HK-2 (cell line): ENCODE results near the gene CH25H.
"Not testable (repeated sequence)": the region's sequence is repeated elsewhere in the genome, so short reads cannot be mapped to it uniquely, and the experiment has no call there.

Source experiments
- DNase-seq: peaks from one replicate; pipeline ENCODE4 v3.0.0-alpha.2; 2018; ENCODE audit not compliant: unreplicated experiment

CH25H gene

DNA sequence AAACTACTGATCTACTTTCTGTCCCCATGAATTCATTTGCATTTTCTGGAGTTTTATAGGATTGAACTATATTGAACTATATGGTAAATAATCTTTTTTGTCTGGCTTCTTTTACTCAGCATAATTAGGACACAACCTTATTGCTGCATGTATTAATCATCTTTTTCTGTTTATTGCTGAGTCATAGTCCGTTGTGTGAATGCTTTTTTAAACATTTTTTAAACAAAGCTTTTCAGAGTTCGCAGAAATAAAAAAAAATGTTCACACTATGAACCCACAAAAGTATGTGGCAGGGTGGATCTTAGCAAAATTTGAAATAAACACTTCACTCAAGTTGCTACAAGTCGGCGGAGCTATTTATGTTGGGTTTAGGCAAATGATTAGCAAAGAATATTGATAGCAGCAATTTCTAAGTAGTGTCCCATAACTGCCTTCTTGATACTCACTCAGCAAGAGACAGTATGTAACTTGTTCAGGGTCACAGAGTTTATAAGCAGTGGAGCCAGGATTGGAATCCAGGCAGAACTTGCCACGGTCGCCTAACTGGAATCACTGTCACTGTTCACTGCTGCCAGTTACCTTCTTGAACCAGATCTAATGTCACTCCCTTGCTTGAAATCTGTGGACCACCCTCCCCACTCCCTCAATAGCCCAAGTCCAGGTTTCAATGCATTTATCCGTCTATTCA lies 5.6 kb downstream of the CH25H start:
- no peak for DNase-seq

DNA sequence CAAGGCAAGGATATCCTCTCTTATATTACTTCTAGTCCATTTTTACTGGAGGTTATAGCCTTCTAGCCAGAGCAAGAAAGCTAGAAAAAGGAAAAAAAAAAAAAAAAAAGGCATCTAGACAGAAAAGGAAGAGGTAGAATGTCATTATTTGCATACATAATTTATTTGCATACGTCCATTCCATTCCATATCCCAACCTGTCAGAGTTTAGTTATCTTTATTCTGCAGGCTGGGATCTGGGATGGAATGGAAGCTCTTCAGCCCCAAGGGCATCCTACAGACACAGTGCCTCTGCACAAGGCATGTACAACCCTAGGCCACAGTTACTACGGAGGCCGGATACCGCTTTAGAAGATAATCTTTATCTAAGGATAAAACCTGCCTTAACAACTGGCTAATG lies 9.6 kb downstream of the CH25H start:
- DNase-seq, result no peak

DNA sequence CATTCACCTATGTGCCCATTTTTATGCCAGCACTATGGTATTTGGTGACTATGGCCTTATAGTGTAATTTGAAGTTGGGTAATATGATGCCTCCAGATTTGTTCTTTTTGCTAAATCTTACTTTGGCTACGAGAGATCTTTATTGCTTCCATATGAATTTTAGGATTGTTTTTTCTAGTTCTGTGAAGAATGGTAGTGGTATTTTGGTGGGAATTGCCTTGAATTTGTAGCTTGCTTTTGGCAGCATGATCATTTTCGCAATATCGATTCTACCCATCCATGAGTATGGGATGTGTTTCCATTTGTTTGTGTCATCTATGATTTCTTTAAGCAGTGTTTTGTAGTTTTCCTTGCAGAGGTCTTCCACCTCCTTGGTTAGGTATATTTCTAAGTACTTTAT lies 15.8 kb downstream of the CH25H start:
- DNase-seq, result not testable (repeated sequence)

DNA sequence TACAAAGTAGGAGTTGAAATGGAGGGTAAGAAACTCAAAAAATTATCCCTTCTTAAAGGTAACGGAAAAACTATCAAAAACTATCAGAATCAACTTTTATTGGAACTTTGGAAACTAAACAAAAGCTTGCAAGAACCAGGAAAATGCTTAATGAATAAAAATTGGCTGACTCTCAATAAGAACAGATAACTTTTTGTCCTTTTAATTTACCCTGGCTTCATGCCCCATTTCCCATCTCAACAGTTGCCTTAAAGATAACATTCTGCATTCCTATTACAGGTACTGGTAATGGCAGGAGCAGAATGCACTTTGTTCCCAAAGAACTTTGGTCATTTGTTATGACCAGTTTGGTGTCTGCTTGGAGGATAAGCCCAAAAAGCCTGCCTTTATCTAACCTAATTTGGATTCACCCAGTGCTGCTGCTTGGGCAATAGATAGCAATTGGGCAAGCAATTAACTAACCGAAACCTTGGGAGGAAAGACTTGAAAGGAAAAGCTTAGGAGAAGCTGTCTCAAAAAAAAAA lies 17.8 kb downstream of the CH25H start:
- DNase-seq, result no peak

DNA sequence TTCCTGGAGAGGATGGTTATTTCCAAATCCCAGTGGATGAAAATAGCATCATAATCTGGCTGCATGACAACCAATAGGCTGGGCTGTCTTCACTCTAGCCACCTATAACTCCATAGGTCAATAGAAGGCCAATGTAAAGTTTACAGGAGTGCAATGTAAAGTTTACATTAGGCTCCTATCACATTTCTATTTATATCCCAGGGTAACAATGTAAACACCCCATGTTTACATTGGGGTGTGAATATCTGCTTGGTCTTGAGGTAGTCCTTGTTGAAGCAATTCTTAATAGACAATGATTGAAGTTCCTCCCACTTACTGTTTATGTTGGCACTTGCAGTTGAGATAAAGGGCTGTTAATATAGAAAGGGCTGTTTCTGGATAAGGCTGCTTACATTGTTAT lies 21.5 kb downstream of the CH25H start:
- DNase-seq, result no peak

DNA sequence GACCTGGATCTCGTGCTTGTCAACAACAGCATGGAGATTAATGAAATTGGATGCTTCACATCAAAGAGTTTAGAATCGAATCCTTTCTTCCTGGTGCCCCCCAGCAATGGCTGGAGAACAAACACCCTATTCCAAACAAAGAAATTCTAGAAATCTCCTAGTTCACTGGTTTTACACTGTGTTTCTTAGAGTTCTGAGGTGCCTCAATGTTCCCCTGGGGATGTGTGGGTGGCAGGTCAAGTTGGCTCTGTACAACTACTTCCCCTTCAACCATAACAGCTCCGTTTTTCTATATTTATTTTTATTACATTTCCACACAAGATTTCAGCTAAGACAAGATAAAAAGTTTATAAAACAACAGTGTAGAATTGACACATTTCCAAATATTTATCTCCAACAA lies 22.5 kb downstream of the CH25H start:
- DNase-seq, result no peak

DNA sequence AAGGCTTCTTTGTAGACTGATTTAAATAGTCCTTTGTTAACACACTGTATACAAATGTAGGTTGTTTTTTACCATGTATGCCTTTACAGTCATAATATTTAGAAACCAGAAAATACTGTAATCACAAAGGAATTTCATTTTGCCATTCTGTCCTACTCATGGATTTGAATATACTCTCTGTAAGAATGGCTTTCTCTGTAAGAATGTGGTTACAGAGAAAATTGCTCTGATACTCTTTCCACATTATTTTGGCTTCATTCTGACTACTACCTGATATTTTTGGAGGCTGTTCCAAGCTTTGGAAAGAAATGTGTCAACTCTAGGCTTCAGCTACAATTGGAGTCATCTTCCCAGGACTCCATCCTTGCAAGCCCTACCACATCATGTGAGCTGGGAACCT lies 23.5 kb downstream of the CH25H start:
- no peak for DNase-seq

DNA sequence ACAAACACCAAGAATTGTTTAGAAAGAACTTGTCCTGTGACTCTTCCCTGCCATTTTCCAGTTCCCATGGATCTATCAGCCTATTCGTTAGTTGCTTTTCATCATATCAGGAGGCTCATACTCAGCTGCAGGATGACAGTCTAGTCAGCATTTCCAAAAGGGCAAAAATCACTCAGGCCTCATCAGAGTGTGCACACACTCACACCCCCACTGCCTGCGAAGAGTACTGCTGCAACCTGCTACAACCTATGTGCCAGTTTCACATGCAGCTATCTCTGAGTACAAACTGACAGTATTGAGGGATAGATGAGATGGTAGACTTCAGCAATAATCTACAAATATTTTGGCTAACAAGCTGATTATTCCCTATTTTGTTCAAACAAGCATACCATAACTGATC lies 24.2 kb downstream of the CH25H start:
- no peak for DNase-seq

DNA sequence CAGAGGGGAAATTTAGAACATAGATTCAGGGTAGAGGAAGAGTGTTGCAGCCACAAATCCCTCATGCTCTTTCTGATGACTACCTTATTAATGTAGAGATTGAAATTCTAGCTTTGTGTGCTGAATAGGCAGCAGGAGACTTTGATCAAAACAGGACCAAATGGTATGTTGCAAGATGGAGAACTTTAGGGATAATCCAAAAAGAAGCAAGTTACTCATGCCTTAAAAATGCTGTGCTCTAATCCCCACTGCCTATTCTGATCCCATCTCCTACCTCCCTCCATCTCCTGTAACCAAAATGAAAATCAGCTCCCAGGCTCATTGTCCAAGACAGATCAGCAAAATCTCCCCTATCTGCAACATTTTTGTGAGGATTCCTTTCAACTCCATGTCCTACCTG lies 31.3 kb downstream of the CH25H start:
- DNase-seq, result no peak

DNA sequence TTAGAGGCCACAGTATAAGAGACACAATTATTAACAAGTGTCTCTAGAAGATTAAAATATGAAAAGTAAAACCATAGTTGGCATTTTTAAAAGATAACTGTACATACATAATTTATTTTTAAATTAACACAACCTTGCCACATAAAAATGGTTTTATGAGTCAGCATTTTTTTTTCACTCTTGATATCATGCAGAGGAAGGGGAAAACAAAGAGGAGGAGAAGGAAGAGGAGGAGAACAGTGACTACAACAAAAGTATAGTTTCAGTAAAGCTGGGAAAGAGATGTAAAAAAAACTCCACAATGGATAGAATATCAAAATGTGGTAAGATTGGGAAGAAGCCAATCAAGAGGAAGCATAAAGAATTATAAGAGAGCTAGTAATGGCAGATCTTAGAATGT lies 34.0 kb downstream of the CH25H start:
- DNase-seq, result no peak

DNA sequence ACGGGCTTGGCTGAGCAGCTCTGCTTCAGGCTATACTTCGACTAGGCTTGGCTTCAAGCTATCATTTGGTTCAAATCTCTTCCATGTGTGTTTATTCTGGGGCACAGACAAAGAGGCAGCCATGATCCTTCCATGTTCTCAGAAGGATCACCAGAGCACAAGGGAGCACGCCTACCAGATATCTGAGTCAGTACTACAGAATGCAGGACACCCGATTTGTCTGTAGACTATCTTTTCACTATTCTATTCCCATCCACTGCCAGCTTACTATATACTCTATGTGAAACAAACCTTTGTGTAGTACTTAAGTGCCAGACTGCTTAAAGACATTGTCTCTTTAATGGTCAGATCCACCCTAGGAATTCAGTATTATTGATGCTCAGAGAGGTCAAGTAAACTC lies 35.1 kb downstream of the CH25H start:
- DNase-seq, result no peak

DNA sequence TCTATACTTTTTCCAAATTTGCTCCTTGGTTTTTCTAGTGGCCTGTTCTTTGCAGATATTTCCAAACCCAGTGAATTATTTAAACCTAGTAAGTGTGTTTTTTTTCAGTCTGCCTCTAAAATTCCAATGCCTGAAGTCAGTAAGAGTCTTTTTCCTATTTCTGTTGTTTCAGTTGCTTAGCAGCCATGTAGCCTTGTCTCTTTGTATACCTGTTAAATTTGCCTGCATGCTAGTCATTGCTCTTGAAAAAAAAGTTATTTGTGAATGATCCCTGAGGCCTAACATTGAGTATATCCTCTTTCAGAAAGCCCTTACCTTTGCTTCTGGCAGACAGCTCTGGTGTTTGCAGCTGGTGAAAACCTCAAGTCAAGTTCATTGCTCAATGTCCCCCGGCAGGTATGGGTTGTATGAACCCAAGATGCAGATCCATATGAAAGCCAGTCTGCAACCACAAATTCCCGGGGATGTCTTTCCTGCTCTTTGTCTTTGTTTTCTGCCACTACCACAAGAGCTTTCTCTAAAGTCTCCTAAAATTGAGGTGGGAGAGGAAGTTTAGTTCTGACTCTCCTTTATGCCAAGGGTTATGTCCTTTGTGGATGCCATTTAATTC lies 35.7 kb downstream of the CH25H start:
- no peak for DNase-seq

DNA sequence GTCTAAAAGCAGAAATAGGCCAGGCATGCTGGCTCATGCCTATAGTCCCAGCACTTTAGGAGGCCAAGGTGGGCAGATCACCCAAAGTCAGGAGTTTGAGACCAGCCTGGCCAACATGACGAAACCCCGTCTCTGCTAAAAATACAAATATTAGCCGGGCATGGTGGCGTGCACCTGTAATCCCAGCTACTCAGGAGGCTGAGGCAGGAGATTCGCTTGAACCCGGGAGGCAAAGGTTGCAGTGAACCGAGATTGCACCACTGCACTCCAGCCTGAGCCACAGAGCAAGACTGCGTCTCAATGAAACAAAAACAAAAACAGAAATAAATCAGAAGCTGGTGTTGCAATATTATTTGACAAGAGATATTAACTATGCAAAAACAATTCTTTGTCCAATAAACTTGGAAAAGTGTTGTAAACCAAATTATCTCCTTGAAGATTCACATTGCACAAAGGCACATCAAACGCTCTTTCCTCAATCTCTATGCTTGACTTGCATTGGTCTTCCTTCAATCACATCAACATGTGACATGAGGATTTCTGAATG lies 38.7 kb downstream of the CH25H start:
- DNase-seq, result not testable (repeated sequence)

DNA sequence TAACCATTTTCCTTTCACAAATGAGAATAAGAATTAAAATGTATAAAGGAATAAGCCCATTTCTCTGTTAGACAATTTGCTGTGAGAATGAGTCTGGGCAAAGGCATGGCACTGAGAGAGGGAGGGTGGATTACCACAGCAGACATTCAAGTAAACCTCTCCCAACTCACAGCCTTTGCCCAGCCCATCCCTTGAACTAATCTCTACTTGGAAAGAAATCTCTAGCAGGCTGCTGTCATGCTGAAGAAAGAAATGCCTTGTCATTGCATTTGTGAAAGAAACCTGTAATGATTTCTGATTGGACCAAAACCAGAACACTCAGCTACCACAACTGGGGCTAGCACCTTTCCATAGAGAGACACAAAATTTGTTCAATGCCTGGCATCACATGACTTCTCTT lies 39.2 kb downstream of the CH25H start:
- no peak for DNase-seq

DNA sequence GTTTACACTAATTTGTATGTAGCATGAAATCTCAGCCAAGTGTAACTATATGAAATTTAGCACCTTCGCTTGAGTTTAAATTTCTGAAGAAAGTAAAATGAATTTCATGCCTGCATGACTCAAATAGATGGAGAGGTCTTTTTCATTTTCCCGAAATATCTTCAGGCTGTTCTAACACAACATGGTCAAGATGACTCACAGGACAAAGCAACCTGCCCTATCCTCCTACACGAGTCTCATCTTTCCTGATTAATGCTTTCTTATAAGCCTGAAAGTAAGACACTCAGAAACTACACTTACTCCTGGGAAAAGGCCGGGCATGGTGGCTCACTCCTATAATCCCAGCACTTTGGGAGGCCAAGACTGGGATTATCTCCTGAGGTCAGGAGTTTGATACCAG lies 41.2 kb downstream of the CH25H start:
- no peak for DNase-seq

DNA sequence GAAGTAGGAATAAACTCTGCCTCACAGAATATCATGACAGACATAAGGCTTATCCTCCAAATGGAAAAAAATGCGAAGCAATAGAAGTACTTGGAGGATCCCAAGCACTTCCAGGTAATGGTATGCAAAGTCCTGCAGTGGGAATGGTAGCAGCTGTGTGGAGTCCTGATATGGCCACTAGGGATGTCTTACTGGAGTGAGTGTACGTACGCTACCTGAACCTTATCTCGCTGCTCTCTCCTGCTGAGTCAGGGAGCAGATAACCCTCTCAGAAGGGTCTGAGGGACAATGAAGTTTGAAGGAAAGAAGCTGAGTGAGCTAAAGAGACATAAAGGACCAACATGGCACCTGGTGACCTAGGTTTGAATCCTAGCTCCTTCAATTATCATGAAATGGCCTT lies 42.2 kb downstream of the CH25H start:
- no peak for DNase-seq

DNA sequence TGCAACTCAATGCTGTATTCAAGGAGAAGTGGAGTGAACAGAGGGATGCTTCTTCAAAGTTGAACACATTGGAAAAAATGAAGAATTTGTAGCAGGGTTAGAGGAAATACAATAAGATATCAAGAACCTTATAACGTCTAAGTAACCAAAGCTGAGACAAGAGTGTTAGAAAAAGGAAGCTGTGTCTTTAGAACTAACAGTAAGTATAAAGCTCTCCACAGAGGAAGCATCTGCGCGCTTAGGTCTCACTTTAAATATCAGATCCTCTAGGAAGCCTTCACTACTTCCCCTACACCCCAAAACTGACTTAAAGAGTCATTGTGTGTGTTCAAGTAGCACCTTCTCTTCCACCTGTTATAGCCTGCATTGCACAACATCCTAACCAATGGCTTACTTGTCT lies 43.0 kb downstream of the CH25H start:
- no peak for DNase-seq

DNA sequence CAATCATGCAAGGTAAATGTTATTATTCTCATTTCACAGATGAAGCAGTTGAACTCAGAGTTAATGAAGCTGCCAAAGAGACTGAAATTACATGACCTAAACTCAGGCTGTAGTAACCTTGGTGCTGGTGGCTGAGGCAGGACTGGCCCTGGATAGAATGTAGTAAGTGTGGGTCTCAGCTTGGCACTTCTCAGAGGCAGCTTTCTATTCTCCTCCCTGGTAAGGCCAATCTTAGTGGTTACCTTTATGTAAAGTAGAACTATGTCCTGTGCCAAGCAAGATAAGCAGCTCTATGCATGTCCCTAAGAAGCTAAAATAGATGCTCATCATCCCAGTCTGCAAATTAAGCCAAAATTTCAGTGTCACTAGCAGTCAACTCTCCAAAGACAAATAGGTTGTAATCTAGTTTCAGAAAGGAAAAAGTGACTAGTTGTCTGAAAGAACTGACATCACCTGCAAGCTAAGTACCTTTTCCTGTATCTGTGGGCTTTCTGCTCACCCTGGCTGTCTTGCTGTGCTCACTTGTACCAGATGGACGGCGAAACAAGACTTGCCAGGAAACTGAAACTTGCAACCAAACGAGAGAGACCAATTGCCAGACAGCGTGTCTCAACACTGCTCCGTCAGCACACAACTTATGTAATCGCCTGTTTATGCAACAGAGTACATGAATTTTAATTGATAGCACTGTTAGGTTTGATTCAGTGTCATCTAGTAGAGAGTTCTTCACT lies 43.7 kb downstream of the CH25H start:
- no peak for DNase-seq

DNA sequence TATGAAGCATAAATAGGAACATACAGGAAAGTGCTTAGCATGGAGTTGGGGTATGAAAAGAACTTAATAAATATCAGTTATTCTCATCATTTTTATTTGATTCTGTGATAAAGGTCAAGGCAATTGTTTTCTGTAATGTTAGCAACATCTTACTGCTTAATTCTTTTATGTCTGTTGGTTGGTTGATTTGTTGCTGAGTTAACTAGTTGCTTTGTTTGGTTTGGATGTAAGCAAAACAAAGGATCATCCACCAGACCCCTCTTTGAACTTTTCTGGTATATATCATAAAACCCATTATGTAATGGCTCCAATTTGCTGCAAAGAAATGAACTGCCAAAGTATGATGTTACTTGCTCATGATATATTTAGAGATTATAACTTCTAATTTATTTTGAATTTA lies 44.5 kb downstream of the CH25H start:
- no peak for DNase-seq

DNA sequence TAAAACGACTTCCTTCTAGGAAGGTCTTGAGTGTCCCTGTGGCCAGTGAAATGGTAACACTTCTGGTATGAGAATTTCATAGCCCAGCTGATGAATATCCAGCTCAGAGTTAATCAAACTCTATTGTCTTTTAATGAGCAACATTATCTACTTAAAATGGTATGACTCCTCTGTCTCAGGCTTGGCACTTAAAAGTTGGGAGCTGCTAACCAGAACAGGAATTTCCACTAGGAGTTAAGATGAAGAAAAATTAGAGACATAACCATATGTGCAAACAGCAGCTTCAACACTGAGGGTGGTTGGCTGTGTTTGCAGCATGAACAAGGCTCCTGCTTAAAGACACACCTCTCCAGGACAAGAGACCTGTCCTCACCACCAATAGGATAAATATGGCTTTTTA lies 46.8 kb downstream of the CH25H start:
- no peak for DNase-seq

DNA sequence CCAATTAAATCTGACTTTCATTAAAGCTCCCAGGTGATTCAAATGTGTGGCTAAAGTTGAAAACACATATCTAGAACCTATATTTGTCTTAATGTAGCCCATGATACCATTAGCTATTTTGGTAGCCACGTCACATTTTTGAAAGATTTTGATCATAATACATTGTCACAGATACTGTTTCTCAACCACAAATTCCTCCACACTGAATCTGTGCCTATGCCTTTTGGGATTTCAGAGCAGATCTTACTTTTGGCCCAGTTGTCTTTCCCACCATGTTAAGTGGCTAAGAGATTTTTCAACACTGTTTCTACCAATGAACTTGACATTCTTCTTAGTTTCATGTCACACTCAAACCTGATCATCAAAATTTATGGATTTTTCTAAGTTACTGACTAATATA lies 47.4 kb downstream of the CH25H start:
- no peak for DNase-seq

DNA sequence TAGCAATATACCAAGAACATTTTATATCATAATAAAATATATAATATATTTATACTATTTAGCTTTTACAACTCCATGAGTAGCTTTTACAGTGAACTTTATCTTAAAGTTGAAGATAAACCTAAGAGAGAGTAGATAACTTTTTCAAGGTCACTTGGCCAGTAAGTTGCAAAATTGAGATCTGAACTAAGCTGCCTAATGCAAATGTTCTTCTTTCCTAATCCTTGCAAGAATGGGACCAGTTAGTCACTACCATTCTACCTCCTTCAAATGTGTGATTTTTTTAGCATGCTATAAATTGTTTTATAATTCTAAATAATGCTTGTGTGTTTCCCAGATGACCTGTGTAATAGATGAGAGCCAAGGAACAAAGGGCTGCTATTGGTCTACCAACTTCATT lies 47.8 kb downstream of the CH25H start:
- DNase-seq, result no peak

DNA sequence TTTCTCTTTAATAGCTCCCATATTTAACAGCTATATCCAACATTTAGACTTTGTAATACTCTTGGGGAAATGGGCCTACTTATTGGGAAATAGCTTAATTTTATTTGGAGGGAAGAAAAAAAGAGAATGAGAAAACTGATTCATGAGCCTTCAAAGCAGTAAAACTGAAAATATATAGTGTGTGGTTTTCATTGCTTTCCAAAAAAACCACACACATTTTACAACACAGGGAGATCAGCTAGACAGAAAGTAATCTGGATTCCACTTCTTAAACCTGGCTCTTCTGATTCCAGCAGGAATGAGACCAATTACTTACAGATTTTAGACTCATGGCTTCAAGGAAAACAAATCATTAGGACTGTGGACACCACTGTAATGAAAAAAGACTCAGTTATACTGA lies 48.7 kb downstream of the CH25H start:
- DNase-seq, result no peak
